Endodermal cell (in vitro differentiated cells): ENCODE measurements around the gene ELP2. TPM values are rescaled to one million over a fixed set of nuclear protein-coding genes. Genes with fewer than 3 reads are reported as not detected.

Source experiments
- DNase-seq: peaks from one replicate; pipeline ENCODE4 v3.0.0-alpha.2; 2017
- H3K27ac ChIP-seq: 2 replicates; pipeline ENCODE4 v1.5.1; 2013; ENCODE audit warnings: mild to moderate bottlenecking, low read depth, low read length, moderate library complexity
- H3K27me3 ChIP-seq: 2 replicates; pipeline ENCODE4 v1.6.1; 2013; ENCODE audit warnings: mild to moderate bottlenecking, low read length, moderate library complexity; ENCODE audit not compliant: insufficient read depth, control insufficient read depth, poor library complexity, severe bottlenecking
- H3K36me3 ChIP-seq: 2 replicates; pipeline ENCODE4 v1.7.0; 2013; ENCODE audit warnings: mild to moderate bottlenecking, low read length, moderate library complexity; ENCODE audit not compliant: control insufficient read depth, insufficient read depth
- H3K4me1 ChIP-seq: one replicate; pipeline ENCODE4 v1.7.0; 2013; ENCODE audit warnings: low read length; ENCODE audit not compliant: control insufficient read depth, insufficient read depth
- H3K4me3 ChIP-seq: 2 replicates; pipeline ENCODE4 v1.5.1; 2013; ENCODE audit warnings: mild to moderate bottlenecking, low read length, moderate library complexity
- H3K9ac ChIP-seq: 2 replicates; pipeline ENCODE4 v1.6.1; 2013; ENCODE audit warnings: mild to moderate bottlenecking, low read length, moderate library complexity; ENCODE audit not compliant: poor library complexity, severe bottlenecking; ENCODE audit errors: extremely low read depth
- H3K9me3 ChIP-seq: 2 replicates; pipeline ENCODE4 v1.6.1; 2013; ENCODE audit warnings: mild to moderate bottlenecking, low read length, moderate library complexity; ENCODE audit not compliant: control insufficient read depth
- H3K27ac Mint-ChIP-seq: 2 replicates; pipeline ENCODE4 v1.8.0; 2020; ENCODE audit warnings: mixed read lengths
- H3K27me3 Mint-ChIP-seq: 2 replicates; pipeline ENCODE4 v1.8.0; 2021; ENCODE audit warnings: mild to moderate bottlenecking, mixed read lengths; ENCODE audit not compliant: insufficient read depth
- H3K36me3 Mint-ChIP-seq: 2 replicates; pipeline ENCODE4 v1.8.0; 2020; ENCODE audit warnings: low read depth, mixed read lengths
- H3K4me1 Mint-ChIP-seq: 2 replicates; pipeline ENCODE4 v1.8.0; 2020; ENCODE audit warnings: mixed read lengths
- H3K4me3 Mint-ChIP-seq: 2 replicates; pipeline ENCODE4 v1.8.0; 2020; ENCODE audit warnings: mild to moderate bottlenecking, moderate library complexity, mixed read lengths
- H3K9me3 Mint-ChIP-seq: 2 replicates; pipeline ENCODE4 v1.8.0; 2020; ENCODE audit warnings: mild to moderate bottlenecking, mixed read lengths
- CTCF ChIP-seq: fragments of 200-600 bp; sonication (generic); conservative IDR thresholded peaks from 2 replicates; pipeline ENCODE4 v1.5.0; 2021; ENCODE audit warnings: antibody characterized with exemption, mild to moderate bottlenecking
- WGBS, 2 experiments: methylation state at CpG; one replicate each; pipeline versions ENCODE4 v1.1.5 to v1.1.7; 2013; ENCODE audit warnings: missing lambda C conversion rate in 2 of 2, mixed read lengths in 1 of 2; ENCODE audit not compliant: insufficient coverage in 1 of 2, insufficient read length in 1 of 2; 5-methylcytosine and 5-hydroxymethylcytosine counted together
- total RNA-seq, 2 donors: library from RNA; stranded (reverse); fragmentation: NEBNext Ultra II Directional in 1 of 2; extraction: Animal tissue kit (Norgen Biotek cat#: 25700) in 1 of 2; gene quantifications; 2 replicates in 1 of 2; 3 replicates in 1 of 2; pipeline ENCODE4 v1.2.1, GENCODE V29; 2021

ELP2 gene
- total RNA-seq, 2 donors from 2014 or later: 125 to 129 TPM

DNA sequence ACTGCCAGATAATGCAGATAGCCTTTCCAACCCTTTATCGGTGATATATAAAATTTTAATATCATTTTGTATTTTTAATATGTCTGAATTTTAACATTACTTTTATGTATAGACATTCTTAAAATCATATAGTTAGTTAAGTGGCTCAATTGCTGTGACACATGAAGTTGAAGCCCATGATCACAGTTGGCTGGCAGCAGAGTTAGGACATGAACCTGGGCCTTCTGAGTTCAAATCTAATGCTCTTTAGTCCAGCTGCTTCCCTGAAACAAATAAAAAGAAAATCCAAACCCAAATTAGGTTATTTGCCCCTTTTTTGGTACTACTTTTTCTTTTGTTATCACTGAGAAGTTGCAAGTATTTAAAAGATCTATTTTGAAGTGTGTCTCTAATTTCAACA is 5.6 kb downstream of the ELP2 start:
- Mint-ChIP-seq H3K4me1 (peaks cover 13% of the 10 kb centered on the region), H3K36me3 (peaks cover 38% of the 10 kb centered on the region), H3K27ac (no peak overlapping the region), H3K27me3 (no peaks in the 10 kb centered on the region), H3K9me3 (no peaks in the 10 kb centered on the region), H3K4me3 (no peak overlapping the region)
- H3K9me3 ChIP-seq: no peaks in the 10 kb centered on the region
- no peak overlapping the region for H3K4me3 ChIP-seq
- no peak overlapping the region for H3K9ac ChIP-seq
- no peak for TF ChIP-seq CTCF
- no CpG with 5 or more reads among the region's 1 CpG for WGBS, 2 experiments
- H3K36me3 ChIP-seq: peaks cover 45% of the 10 kb centered on the region
- DNase-seq: no peak
- H3K27ac ChIP-seq: no peak overlapping the region
- no peaks in the 10 kb centered on the region for H3K27me3 ChIP-seq
- H3K4me1 ChIP-seq: peaks cover 8% of the 10 kb centered on the region

DNA sequence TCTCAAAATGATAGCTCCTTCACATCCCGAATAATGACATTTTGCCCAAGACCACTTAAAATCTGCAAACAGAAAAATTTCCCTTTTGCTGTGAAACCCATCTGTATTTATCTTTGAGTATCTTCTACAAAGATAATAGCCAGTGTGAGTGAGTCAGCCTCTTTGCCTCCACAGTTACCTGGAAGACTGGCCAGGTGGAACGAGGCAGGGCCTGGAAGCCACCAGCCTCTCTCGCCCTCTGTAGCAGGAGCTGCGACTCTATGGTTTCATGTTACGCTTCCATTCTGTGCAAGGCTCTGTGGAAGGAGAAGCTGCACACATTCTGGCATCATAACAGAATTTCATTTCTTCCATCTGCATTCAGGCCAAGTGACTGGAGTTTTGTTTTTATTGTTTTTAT is 9.5 kb downstream of the ELP2 start:
- no peaks in the 10 kb centered on the region for H3K27me3 ChIP-seq
- Mint-ChIP-seq H3K27ac (no peak overlapping the region), H3K36me3 (peaks cover 63% of the 10 kb centered on the region), H3K27me3 (no peaks in the 10 kb centered on the region), H3K9me3 (no peaks in the 10 kb centered on the region), H3K4me1 (no peaks in the 10 kb centered on the region), H3K4me3 (no peak overlapping the region)
- DNase-seq: no peak
- H3K9me3 ChIP-seq: no peaks in the 10 kb centered on the region
- peaks cover 8% of the 10 kb centered on the region for H3K4me1 ChIP-seq
- H3K27ac ChIP-seq: no peak overlapping the region
- peaks cover 80% of the 10 kb centered on the region for H3K36me3 ChIP-seq
- no peak overlapping the region for H3K4me3 ChIP-seq
- 89% methylated on average over 5 of the region's 5 CpGs; no CpG with 5 or more reads in 1 of the 2 experiments for WGBS, 2 experiments
- no peak for TF ChIP-seq CTCF
- no peak overlapping the region for H3K9ac ChIP-seq

- peaks cover 77% of the 10 kb centered on the region for H3K36me3 Mint-ChIP-seq
- Histone ChIP-seq H3K27me3 (no peaks in the 10 kb centered on the region), H3K9ac (no peak overlapping the region), H3K36me3 (peaks cover 88% of the 10 kb centered on the region), H3K27ac (no peak overlapping the region), H3K9me3 (no peaks in the 10 kb centered on the region), H3K4me1 (peaks cover 8% of the 10 kb centered on the region), H3K4me3 (no peak overlapping the region)
- no peaks in the 10 kb centered on the region for H3K9me3 Mint-ChIP-seq
- no peaks in the 10 kb centered on the region for H3K4me1 Mint-ChIP-seq
- WGBS, 2 experiments: 95 to 100% methylated on average over 1 to 3 of the region's 4 CpGs
- H3K27me3 Mint-ChIP-seq: no peaks in the 10 kb centered on the region
- no peak overlapping the region for H3K4me3 Mint-ChIP-seq
- H3K27ac Mint-ChIP-seq: no peak overlapping the region
- DNase-seq: no peak
- no peak for TF ChIP-seq CTCF
Measured at GRCh38 chr18:36141576-36141975, 11.9 kb downstream of the ELP2 start.
